Activated T-helper 2 cell treated with anti-CD3 and anti-CD28 coated beads, Interferon-gamma antibody, Interleukin-2, Interleukin-4, amounts not matched to agents 10 μg/mL and 5 μg/mL and 100 μg/mL, durations not matched to agents 14 hours and 24 hours and 36 hours (primary cell): Measurements from ENCODE around the gene C2CD2. TPM values are rescaled to one million over a fixed set of nuclear protein-coding genes. Genes with fewer than 3 reads are reported as not detected.

ENCODE experiments used
- DNase-seq: peaks from one replicate; pipeline ENCODE4 v3.0.0; 2021; ENCODE audit warnings: low spot score
- H3K27ac Mint-ChIP-seq: one replicate; pipeline ENCODE4 v1.8.0; 2021; ENCODE audit warnings: mixed read lengths
- H3K27me3 Mint-ChIP-seq: one replicate; pipeline ENCODE4 v1.8.0; 2021; ENCODE audit warnings: low read depth, mixed read lengths
- H3K36me3 Mint-ChIP-seq: one replicate; pipeline ENCODE4 v1.8.0; 2021; ENCODE audit warnings: low read depth, mixed read lengths
- H3K4me1 Mint-ChIP-seq: one replicate; pipeline ENCODE4 v1.8.0; 2021; ENCODE audit warnings: low read depth, mixed read lengths
- H3K4me3 Mint-ChIP-seq: one replicate; pipeline ENCODE4 v1.8.0; 2021; ENCODE audit warnings: low read depth, mild to moderate bottlenecking, moderate library complexity, mixed read lengths
- H3K9me3 Mint-ChIP-seq: one replicate; pipeline ENCODE4 v1.8.0; 2021; ENCODE audit warnings: mixed read lengths
- intact Hi-C: fragments of 100-400 bp; cut with micrococcal nuclease; formaldehyde crosslinking; loops from one replicate; pipeline ENCODE4 v1.15.1; 2023
- total RNA-seq: library from RNA; stranded (reverse); gene quantifications from 2 replicates; pipeline ENCODE4 v1.2.3, GENCODE V29; 2022

C2CD2 gene
- total RNA-seq, 1 donor from 2014 or later = 8.6 TPM

- intact Hi-C loops = no loop called here
Measured at GRCh38 chr21:41850085-41850484, 103.7 kb downstream of the C2CD2 start.

GRCh38 chr21:41848958-41849580, 104.7 kb downstream of the C2CD2 start:
- H3K36me3 Mint-ChIP-seq = peaks cover 27% of the 10 kb centered on the region

More at GRCh38 chr21:41850085-41850484, 103.7 kb downstream of the C2CD2 start:
- H3K4me1 Mint-ChIP-seq = no peaks in the 10 kb centered on the region
- no peak overlapping the region for H3K4me3 Mint-ChIP-seq
- peaks cover 34% of the 10 kb centered on the region for H3K36me3 Mint-ChIP-seq
- DNase-seq = no peak
- H3K27ac Mint-ChIP-seq = no peak overlapping the region
- no peaks in the 10 kb centered on the region for H3K27me3 Mint-ChIP-seq
- H3K9me3 Mint-ChIP-seq = no peaks in the 10 kb centered on the region

GRCh38 chr21:41848533-41848932, 105.3 kb downstream of the C2CD2 start:
- peaks cover 27% of the 10 kb centered on the region for H3K36me3 Mint-ChIP-seq
- no peaks in the 10 kb centered on the region for H3K27me3 Mint-ChIP-seq
- intact Hi-C loops = no loop called here
- no peak for DNase-seq
- H3K9me3 Mint-ChIP-seq = no peaks in the 10 kb centered on the region
- no peak overlapping the region for H3K4me3 Mint-ChIP-seq
- H3K4me1 Mint-ChIP-seq = no peaks in the 10 kb centered on the region
- H3K27ac Mint-ChIP-seq = no peak overlapping the region

More at GRCh38 chr21:41848958-41849580, 104.7 kb downstream of the C2CD2 start:
- no peak for DNase-seq
- Mint-ChIP-seq H3K9me3 (no peaks in the 10 kb centered on the region), H3K4me3 (no peak overlapping the region), H3K27me3 (no peaks in the 10 kb centered on the region), H3K4me1 (no peaks in the 10 kb centered on the region), H3K27ac (no peak overlapping the region)
- intact Hi-C loops = no loop called here

- Mint-ChIP-seq H3K27me3 (no peaks in the 10 kb centered on the region), H3K27ac (no peak overlapping the region), H3K4me3 (no peak overlapping the region), H3K9me3 (no peaks in the 10 kb centered on the region), H3K4me1 (no peaks in the 10 kb centered on the region), H3K36me3 (peaks cover 18% of the 10 kb centered on the region)
- intact Hi-C loops = no loop called here
- no peak for DNase-seq
Measured at GRCh38 chr21:41847066-41847804, 106.6 kb downstream of the C2CD2 start.

- no peaks in the 10 kb centered on the region for H3K9me3 Mint-ChIP-seq
- intact Hi-C loops = no loop called here
- no peaks in the 10 kb centered on the region for H3K4me1 Mint-ChIP-seq
- H3K27ac Mint-ChIP-seq = no peak overlapping the region
- DNase-seq = no peak
- peaks cover 18% of the 10 kb centered on the region for H3K36me3 Mint-ChIP-seq
- H3K4me3 Mint-ChIP-seq = no peak overlapping the region
- H3K27me3 Mint-ChIP-seq = no peaks in the 10 kb centered on the region
Measured at GRCh38 chr21:41846536-41846935, 107.3 kb downstream of the C2CD2 start.

- Mint-ChIP-seq H3K4me3 (no peak overlapping the region), H3K36me3 (peaks cover 22% of the 10 kb centered on the region), H3K27me3 (no peaks in the 10 kb centered on the region), H3K27ac (no peak overlapping the region), H3K4me1 (no peaks in the 10 kb centered on the region), H3K9me3 (peaks cover 5% of the 10 kb centered on the region)
- no peak for DNase-seq
- intact Hi-C loops = no loop called here
Measured at GRCh38 chr21:41846033-41846317, 107.8 kb downstream of the C2CD2 start.

- no peaks in the 10 kb centered on the region for H3K27me3 Mint-ChIP-seq
- DNase-seq = no peak
- H3K9me3 Mint-ChIP-seq = peaks cover 10% of the 10 kb centered on the region
- H3K4me1 Mint-ChIP-seq = no peaks in the 10 kb centered on the region
- no peak overlapping the region for H3K4me3 Mint-ChIP-seq
- no peak overlapping the region for H3K27ac Mint-ChIP-seq
- H3K36me3 Mint-ChIP-seq = peaks cover 22% of the 10 kb centered on the region
- intact Hi-C loops = no loop called here
Measured at GRCh38 chr21:41845310-41846032, 108.3 kb downstream of the C2CD2 start.

GRCh38 chr21:41843584-41843983, 110.2 kb downstream of the C2CD2 start:
- Mint-ChIP-seq H3K9me3 (peaks cover 12% of the 10 kb centered on the region), H3K4me3 (no peak overlapping the region), H3K27ac (no peak overlapping the region), H3K4me1 (no peaks in the 10 kb centered on the region), H3K27me3 (no peaks in the 10 kb centered on the region), H3K36me3 (peaks cover 30% of the 10 kb centered on the region)
- intact Hi-C loops = no loop called here
- no peak for DNase-seq

- Mint-ChIP-seq H3K4me1 (no peaks in the 10 kb centered on the region), H3K27me3 (no peaks in the 10 kb centered on the region), H3K4me3 (no peak overlapping the region), H3K36me3 (peaks cover 50% of the 10 kb centered on the region), H3K9me3 (peaks cover 12% of the 10 kb centered on the region), H3K27ac (no peak overlapping the region)
- intact Hi-C loops = no loop called here
- no peak for DNase-seq
Measured at GRCh38 chr21:41840880-41841279, 112.9 kb downstream of the C2CD2 start.

GRCh38 chr21:41839387-41840000, 114.3 kb downstream of the C2CD2 start:
- Mint-ChIP-seq H3K4me3 (no peak overlapping the region), H3K9me3 (peaks cover 12% of the 10 kb centered on the region), H3K36me3 (peaks cover 54% of the 10 kb centered on the region), H3K27ac (no peak overlapping the region), H3K4me1 (no peaks in the 10 kb centered on the region), H3K27me3 (no peaks in the 10 kb centered on the region)
- no peak for DNase-seq
- intact Hi-C loops = no loop called here

GRCh38 chr21:41837756-41838297, 116.0 kb downstream of the C2CD2 start:
- peaks cover 12% of the 10 kb centered on the region for H3K9me3 Mint-ChIP-seq
- intact Hi-C loops = no loop called here
- no peak for DNase-seq
- H3K4me1 Mint-ChIP-seq = no peaks in the 10 kb centered on the region
- no peak overlapping the region for H3K27ac Mint-ChIP-seq
- peaks cover 47% of the 10 kb centered on the region for H3K36me3 Mint-ChIP-seq
- no peak overlapping the region for H3K4me3 Mint-ChIP-seq
- H3K27me3 Mint-ChIP-seq = no peaks in the 10 kb centered on the region

GRCh38 chr21:41836166-41837015, 117.4 kb downstream of the C2CD2 start:
- Mint-ChIP-seq H3K27me3 (no peaks in the 10 kb centered on the region), H3K4me1 (no peaks in the 10 kb centered on the region), H3K9me3 (peaks cover 12% of the 10 kb centered on the region), H3K27ac (no peak overlapping the region), H3K4me3 (no peak overlapping the region), H3K36me3 (peaks cover 46% of the 10 kb centered on the region)
- intact Hi-C loops = no loop called here
- DNase-seq = no peak
